Ishikawa (cell line): ENCODE results near the gene TMSB4X.

Source experiments
- CREB1 ChIP-seq: IDR thresholded peaks from 2 replicates; pipeline ENCODE4 v1.6.1; 2012; ENCODE audit warnings: low read depth
- MAX ChIP-seq: IDR thresholded peaks from 2 replicates; pipeline ENCODE4 v1.6.1; 2012
- NFIC ChIP-seq: IDR thresholded peaks from 2 replicates; pipeline ENCODE4 v1.6.1; 2012
- RAD21 ChIP-seq: IDR thresholded peaks from 2 replicates; pipeline ENCODE4 v1.6.1; 2012; ENCODE audit warnings: low read depth
- REST ChIP-seq: IDR thresholded peaks from 2 replicates; pipeline ENCODE4 v1.6.1; 2012; ENCODE audit warnings: low read depth, mild to moderate bottlenecking
- TAF1 ChIP-seq: IDR thresholded peaks from 2 replicates; pipeline ENCODE4 v1.6.1; 2012; ENCODE audit warnings: low read depth, mild to moderate bottlenecking
- TEAD4 ChIP-seq: IDR thresholded peaks from 2 replicates; pipeline ENCODE4 v1.6.1; 2012
- ZBTB7A ChIP-seq: IDR thresholded peaks from 2 replicates; pipeline ENCODE4 v1.6.1; 2012; ENCODE audit warnings: low read depth

- TF ChIP-seq MAX (no peak), NFIC (no peak), ZBTB7A (no peak), TEAD4 (no peak), RAD21 (no peak), CREB1 (no peak), TAF1 (no peak), REST (no peak)
Measured at GRCh38 chrX:12954981-12955380, 19.9 kb upstream of the TMSB4X start.
